Keratinocyte (primary cell): ENCODE measurements around the gene TSHZ2. TPM values are rescaled to one million over a fixed set of nuclear protein-coding genes. Genes with fewer than 3 reads are reported as not detected.

Source experiments
- DNase-seq: peaks from one replicate; pipeline ENCODE4 v3.0.0-alpha.2; 2011; ENCODE audit warnings: low read depth, missing footprints, low spot score
- FAIRE-seq: peaks from 2 replicates; lab custom pipeline; 2011; peaks lifted over from hg19 to GRCh38; lab: Jason Lieb, UNC
- H2AFZ ChIP-seq: 2 replicates; pipeline ENCODE4 v1.6.0; 2012; ENCODE audit warnings: low read length, control low read depth, inconsistent platforms; ENCODE audit not compliant: control insufficient read depth
- H3K27ac ChIP-seq: 2 replicates; pipeline ENCODE4 v1.5.1; 2011; ENCODE audit warnings: low read length; ENCODE audit not compliant: control insufficient read depth, insufficient read depth
- H3K27me3 ChIP-seq: 3 replicates; pipeline ENCODE4 v1.6.0; 2011; ENCODE audit warnings: low read length; ENCODE audit not compliant: control insufficient read depth, insufficient read depth; ENCODE audit errors: extremely low read depth
- H3K36me3 ChIP-seq, 2 experiments: 2 replicates in 1 of 2; 3 replicates in 1 of 2; pipeline ENCODE4 v1.5.1; 2011; ENCODE audit warnings: low read length in 2 of 2, mild to moderate bottlenecking in 1 of 2; ENCODE audit not compliant: control insufficient read depth in 2 of 2, insufficient read depth in 2 of 2; ENCODE audit errors: extremely low read depth in 1 of 2
- H3K4me1 ChIP-seq: 3 replicates; pipeline ENCODE4 v1.5.1; 2011; ENCODE audit warnings: low read length; ENCODE audit not compliant: control insufficient read depth, insufficient read depth; ENCODE audit errors: extremely low read depth
- H3K4me2 ChIP-seq: 3 replicates; pipeline ENCODE4 v1.6.0; 2011; ENCODE audit warnings: low read depth, low read length; ENCODE audit not compliant: control insufficient read depth, insufficient read depth; ENCODE audit errors: extremely low read depth
- H3K4me3 ChIP-seq, 3 experiments: fragments of 200-600 bp in 1 of 3; sonication (generic) in 1 of 3; 2 replicates in 2 of 3; 3 replicates in 1 of 3; pipeline ENCODE4 v1.5.1; 2011 to 2016; ENCODE audit warnings: low read length in 3 of 3, mild to moderate bottlenecking in 3 of 3, control low read depth in 2 of 3, inconsistent platforms in 1 of 3, low read depth in 1 of 3, mixed read lengths in 1 of 3, mixed run types in 1 of 3, moderate library complexity in 1 of 3; ENCODE audit not compliant: control insufficient read depth in 2 of 3, insufficient read depth in 2 of 3; ENCODE audit errors: extremely low read depth in 1 of 3
- H3K79me2 ChIP-seq: 2 replicates; pipeline ENCODE4 v1.6.0; 2012; ENCODE audit warnings: low read length; ENCODE audit not compliant: control insufficient read depth, insufficient read depth
- H3K9ac ChIP-seq: 3 replicates; pipeline ENCODE4 v1.6.0; 2011; ENCODE audit warnings: low read length; ENCODE audit not compliant: control insufficient read depth, insufficient read depth; ENCODE audit errors: extremely low read depth
- H3K9me1 ChIP-seq: 3 replicates; pipeline ENCODE4 v1.6.0; 2011; ENCODE audit warnings: low read length; ENCODE audit not compliant: control insufficient read depth, insufficient read depth; ENCODE audit errors: extremely low read depth
- H3K9me3 ChIP-seq: 2 replicates; pipeline ENCODE4 v1.5.1; 2012; ENCODE audit warnings: low read depth, low read length; ENCODE audit not compliant: control insufficient read depth
- H4K20me1 ChIP-seq: 3 replicates; pipeline ENCODE4 v1.6.0; 2011; ENCODE audit warnings: low read length; ENCODE audit not compliant: control insufficient read depth, insufficient read depth; ENCODE audit errors: extremely low read depth
- CTCF ChIP-seq, 3 experiments: IDR thresholded peaks in 1 of 3; conservative IDR thresholded peaks in 1 of 3; optimal IDR thresholded peaks in 1 of 3; 2 replicates in 2 of 3; 3 replicates in 1 of 3; pipeline versions ENCODE3 to v1.5.1; 2011; ENCODE audit warnings: low read length in 3 of 3, mild to moderate bottlenecking in 3 of 3, moderate library complexity in 2 of 3, control low read depth in 1 of 3, inconsistent platforms in 1 of 3; ENCODE audit not compliant: insufficient read depth in 2 of 3; ENCODE audit errors: extremely low read depth in 1 of 3
- EZH2 ChIP-seq: IDR thresholded peaks from one replicate; pipeline ENCODE4 v1.6.1; 2012; ENCODE audit warnings: inconsistent platforms, mild to moderate bottlenecking, low read length, moderate library complexity
- dilution Hi-C: fragments of 300-500 bp; cut with MboI; formaldehyde crosslinking; loops from one replicate; pipeline ENCODE4 v1.7.0; 2020; ENCODE audit warnings: low sequenced_read_pairs; ENCODE audit not compliant: extremely low pct_ligation_motif_present
- polyA plus RNA-seq, 5 experiments: library from polyadenylated mRNA; depleted of rRNA in 3 of 5; stranded (reverse) in 3 of 5; stranded (forward) in 1 of 5; unstranded in 1 of 5; fragments of >200 nt; gene quantifications; 1 replicate in 1 of 5; 2 replicates in 3 of 5; 3 replicates in 1 of 5; pipeline versions ENCODE4 v1.2.1 to v1.2.3, GENCODE V29; 2011 to 2012; ENCODE audit warnings: missing spikeins in 2 of 5, low read depth in 1 of 5, low replicate concordance in 1 of 5

The TSHZ2 gene
- polyA plus RNA-seq, 1 donor (not counting 4 experiments of a cell fraction or from before 2014, with no cell fraction given), result 1.1 TPM

- H3K27ac ChIP-seq, result no peak overlapping the region
- no peak overlapping the region for H3K9ac ChIP-seq
- H3K4me1 ChIP-seq, result no peaks in the 10 kb centered on the region
- H3K9me1 ChIP-seq, result no peaks in the 10 kb centered on the region
- no peaks in the 10 kb centered on the region for H3K79me2 ChIP-seq
- TF ChIP-seq EZH2, result no peak
- TF ChIP-seq CTCF (optimal IDR thresholded peaks at IDR 0.05 in 1 of 3, IDR thresholded peaks at IDR 0.05 in 1 of 3, conservative IDR thresholded peaks at IDR 0.05 in 1 of 3; ENCODE audit: extremely low read depth in 1 of 3, insufficient read depth in 2 of 3, low read length in 3 of 3), result no peak
- H3K36me3 ChIP-seq, result no peaks in the 10 kb centered on the region
- dilution Hi-C loops, result no loop called here
- FAIRE-seq (no peak), DNase-seq (no peak)
- no peak overlapping the region for H2AFZ ChIP-seq
- no peaks in the 10 kb centered on the region for H4K20me1 ChIP-seq
- H3K4me3 ChIP-seq, result no peak overlapping the region
- no peaks in the 10 kb centered on the region for H3K27me3 ChIP-seq
- H3K9me3 ChIP-seq, result no peaks in the 10 kb centered on the region
- no peak overlapping the region for H3K4me2 ChIP-seq
These were observed 520.1 kb downstream of the TSHZ2 start for GRCh38 chr20:53492212-53492611.

DNA sequence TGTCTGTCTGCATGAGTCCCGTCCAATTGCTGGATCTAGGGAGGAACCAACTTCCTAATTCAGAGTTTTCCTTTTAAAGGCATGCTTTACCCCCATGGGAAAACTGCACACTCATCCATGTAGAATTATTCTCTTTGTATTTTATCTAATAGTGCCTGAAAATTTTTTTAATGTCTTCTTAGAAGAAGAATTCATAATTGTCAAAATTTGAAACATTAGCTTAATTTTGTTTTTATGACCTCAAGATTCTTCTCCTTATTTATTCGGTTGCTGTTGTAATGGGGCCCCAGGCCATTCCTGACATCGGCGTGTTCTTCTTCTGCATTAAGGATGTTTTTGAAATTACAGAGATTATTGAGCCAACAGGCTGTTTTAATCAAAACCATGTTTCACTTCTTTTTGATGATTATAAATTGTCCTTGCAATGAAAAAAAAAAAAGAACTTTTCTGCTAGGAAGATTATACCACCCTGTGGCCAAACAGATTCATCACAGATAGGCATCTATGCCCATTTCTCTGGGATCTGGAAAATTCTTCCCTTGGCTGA lies 521.2 kb downstream of the TSHZ2 start:
- FAIRE-seq (no peak), DNase-seq (no peak)
- H3K36me3 ChIP-seq, result no peaks in the 10 kb centered on the region
- H3K9ac ChIP-seq, result no peak overlapping the region
- no peaks in the 10 kb centered on the region for H3K27me3 ChIP-seq
- no peak overlapping the region for H3K27ac ChIP-seq
- H2AFZ ChIP-seq, result no peak overlapping the region
- no peak for TF ChIP-seq EZH2
- no peak for TF ChIP-seq CTCF (optimal IDR thresholded peaks at IDR 0.05 in 1 of 3, IDR thresholded peaks at IDR 0.05 in 1 of 3, conservative IDR thresholded peaks at IDR 0.05 in 1 of 3; ENCODE audit: extremely low read depth in 1 of 3, insufficient read depth in 2 of 3, low read length in 3 of 3)
- no peak overlapping the region for H3K4me2 ChIP-seq
- no peaks in the 10 kb centered on the region for H4K20me1 ChIP-seq
- dilution Hi-C loops, result no loop called here
- no peaks in the 10 kb centered on the region for H3K9me3 ChIP-seq
- H3K4me3 ChIP-seq, result no peak overlapping the region
- H3K4me1 ChIP-seq, result no peaks in the 10 kb centered on the region
- H3K9me1 ChIP-seq, result no peaks in the 10 kb centered on the region
- no peaks in the 10 kb centered on the region for H3K79me2 ChIP-seq
